HCT116 (cell line): ENCODE measurements around the gene ITGB7. TPM values are rescaled to one million over a fixed set of nuclear protein-coding genes. Genes with fewer than 3 reads are reported as not detected.

Experiments
- ATAC-seq: fragments of 200-7000 bp; cut with Tn5 transposase; 2 replicates; pipeline ENCODE4 v1.9.1; 2020; ENCODE audit warnings: mild to moderate bottlenecking, moderate library complexity
- BruUV-seq: library from RNA; stranded (reverse); fragments of 400-500 nt; replicated peaks from 2 replicates; lab custom pipeline; 2021; lab: Mats Ljungman, UMichigan
- CTCF ChIA-PET: fragments of 300-600 bp; sonication (Branson Sonifier 250); formaldehyde crosslinking; loops from one replicate; lab custom pipeline; 2021; ENCODE audit warnings: antibody characterized with exemption; lab: Charles Lee
- POLR2A ChIA-PET: fragments of 300-600, 350-600 bp; sonication (Branson Sonifier 250); formaldehyde crosslinking; loops from one replicate; lab custom pipeline; 2021; ENCODE audit warnings: antibody characterized with exemption; lab: Charles Lee
- RAD21 ChIA-PET, 2 experiments: fragments of 300-600 bp; sonication (Branson Sonifier 250); formaldehyde crosslinking; loops; one replicate each; lab custom pipeline; 2023; ENCODE audit warnings: low total read pairs in 2 of 2; ENCODE audit not compliant: uncharacterized antibody in 2 of 2, unreplicated experiment in 2 of 2, low non-redundant PET in 1 of 2; lab: Charles Lee
- DNase-seq: peaks from one replicate; pipeline ENCODE4 v3.0.0-alpha.2; 2010; ENCODE audit warnings: low read depth, low spot score
- H2AFZ ChIP-seq: fragments of 200-600 bp; shearing (Covaris generic), sonication (generic); 2 replicates; pipeline ENCODE4 v1.6.1; 2017; ENCODE audit warnings: low read depth, mixed run types, mixed read lengths, antibody characterized with exemption, low read length; ENCODE audit not compliant: poor library complexity, severe bottlenecking
- H3K27ac ChIP-seq: 2 replicates; pipeline ENCODE4 v1.5.1; 2012; ENCODE audit warnings: low read depth, low read length
- H3K27me3 ChIP-seq: fragments of 200-600 bp; sonication (generic); 2 replicates; pipeline ENCODE4 v1.6.1; 2016; ENCODE audit warnings: mixed run types, low read length, mixed read lengths; ENCODE audit not compliant: insufficient read depth
- H3K36me3 ChIP-seq, 2 experiments: fragments of 200-500 bp in 1 of 2; fragments of 200-600 bp in 1 of 2; sonication (Bioruptor generic) in 1 of 2; sonication (generic) in 1 of 2; 2 replicates each; pipeline versions ENCODE4 v1.5.1 to v1.6.1; 2014 to 2016; ENCODE audit warnings: low read length in 2 of 2, inconsistent platforms in 1 of 2, mixed read lengths in 1 of 2, mixed run types in 1 of 2; ENCODE audit not compliant: insufficient read depth in 2 of 2, control insufficient read depth in 1 of 2
- H3K4me1 ChIP-seq, 2 experiments: fragments of 200-600 bp in 1 of 2; sonication (generic) in 1 of 2; 2 replicates each; pipeline versions ENCODE4 v1.5.1 to v1.6.1; 2012 to 2017; ENCODE audit warnings: low read length in 2 of 2, inconsistent platforms in 1 of 2, mild to moderate bottlenecking in 1 of 2, mixed read lengths in 1 of 2, mixed run types in 1 of 2, moderate library complexity in 1 of 2; ENCODE audit not compliant: insufficient read depth in 2 of 2, control insufficient read depth in 1 of 2
- H3K4me2 ChIP-seq: fragments of 200-600 bp; sonication (generic); 2 replicates; pipeline ENCODE4 v1.6.1; 2017; ENCODE audit warnings: mixed run types, low read length, mixed read lengths
- H3K4me3 ChIP-seq, 2 experiments: fragments of 200-600 bp in 1 of 2; sonication (generic) in 1 of 2; replicated peaks in 1 of 2; 2 replicates each; pipeline ENCODE4 v1.5.1; 2011 to 2016; ENCODE audit warnings: low read length in 2 of 2, control low read depth in 1 of 2, low read depth in 1 of 2, mild to moderate bottlenecking in 1 of 2, mixed read lengths in 1 of 2, mixed run types in 1 of 2
- H3K79me2 ChIP-seq: fragments of 200-600 bp; sonication (generic); 2 replicates; pipeline ENCODE4 v1.6.1; 2017; ENCODE audit warnings: mild to moderate bottlenecking, mixed run types, low read length, moderate library complexity, mixed read lengths; ENCODE audit not compliant: insufficient read depth
- H3K9ac ChIP-seq: fragments of 200-600 bp; sonication (generic); 2 replicates; pipeline ENCODE4 v1.6.1; 2016; ENCODE audit warnings: low read length, mixed read lengths
- H3K9me2 ChIP-seq: fragments of 200-600 bp; sonication (generic), shearing (Covaris generic); 2 replicates; pipeline ENCODE4 v1.6.1; 2017; ENCODE audit warnings: mixed run types, mild to moderate bottlenecking, moderate library complexity; ENCODE audit not compliant: insufficient read depth
- H3K9me3 ChIP-seq, 2 experiments: fragments of 200-500 bp in 1 of 2; fragments of 200-600 bp in 1 of 2; sonication (Bioruptor generic) in 1 of 2; sonication (generic) in 1 of 2; 2 replicates each; pipeline ENCODE4 v1.6.1; 2014 to 2017; ENCODE audit warnings: low read length in 2 of 2, mixed read lengths in 2 of 2, inconsistent platforms in 1 of 2, low read depth in 1 of 2, mild to moderate bottlenecking in 1 of 2, mixed run types in 1 of 2, moderate library complexity in 1 of 2; ENCODE audit not compliant: control insufficient read depth in 1 of 2, insufficient read depth in 1 of 2
- H4K20me1 ChIP-seq: fragments of 200-600 bp; sonication (generic), shearing (Covaris generic); 2 replicates; pipeline ENCODE4 v1.6.1; 2017; ENCODE audit warnings: mixed run types, mild to moderate bottlenecking, moderate library complexity; ENCODE audit not compliant: insufficient read depth
- CEBPB ChIP-seq: IDR thresholded peaks from 2 replicates; pipeline ENCODE4 v1.6.1; 2012; ENCODE audit warnings: low read depth
- CTCF ChIP-seq, 3 experiments: fragments of 200-600 bp in 1 of 3; sonication (generic) in 1 of 3; IDR thresholded peaks in 2 of 3; conservative IDR thresholded peaks in 1 of 3; 2 replicates each; pipeline ENCODE4 v1.5.1; 2012 to 2017; ENCODE audit warnings: low read depth in 2 of 3, low read length in 2 of 3, antibody characterized with exemption in 1 of 3, borderline replicate concordance in 1 of 3, control low read depth in 1 of 3, mild to moderate bottlenecking in 1 of 3, mixed read lengths in 1 of 3, mixed run types in 1 of 3, moderate library complexity in 1 of 3; ENCODE audit not compliant: insufficient read depth in 1 of 3
- EZH2 ChIP-seq: fragments of 200-600 bp; sonication (generic); IDR thresholded peaks from 2 replicates; pipeline ENCODE4 v1.6.1; 2017; ENCODE audit warnings: antibody characterized with exemption, mixed run types
- EZH2phosphoT487 ChIP-seq: fragments of 200-600 bp; IDR thresholded peaks from 2 replicates; pipeline ENCODE4 v1.6.1; 2018; ENCODE audit warnings: antibody characterized with exemption, borderline replicate concordance
- FOSL1 ChIP-seq: IDR thresholded peaks from 2 replicates; pipeline ENCODE4 v1.6.1; 2012; ENCODE audit warnings: low read depth
- MAX ChIP-seq: IDR thresholded peaks from 2 replicates; pipeline ENCODE4 v1.6.1; 2012
- RAD21 ChIP-seq: IDR thresholded peaks from 2 replicates; pipeline ENCODE4 v1.6.1; 2012; ENCODE audit warnings: low read depth, mild to moderate bottlenecking
- REST ChIP-seq: IDR thresholded peaks from 2 replicates; pipeline ENCODE4 v1.6.1; 2012; ENCODE audit warnings: low read depth
- SIN3A ChIP-seq: IDR thresholded peaks from 2 replicates; pipeline ENCODE4 v1.6.1; 2012; ENCODE audit warnings: low read depth
- SP1 ChIP-seq: IDR thresholded peaks from 2 replicates; pipeline ENCODE4 v1.6.1; 2012; ENCODE audit warnings: low read depth
- TCF7L2 ChIP-seq: IDR thresholded peaks from 2 replicates; pipeline ENCODE4 v1.7.0; 2011; ENCODE audit warnings: borderline replicate concordance, inconsistent platforms; ENCODE audit not compliant: insufficient read depth, insufficient read length; ENCODE audit errors: extremely low read depth
- YY1 ChIP-seq: IDR thresholded peaks from 2 replicates; pipeline ENCODE4 v1.6.1; 2011; ENCODE audit warnings: low read length, low read depth, moderate library complexity, mild to moderate bottlenecking; ENCODE audit not compliant: insufficient replicate concordance; ENCODE audit errors: extremely low read depth
- ZFX ChIP-seq: fragments of 450-650 bp; IDR thresholded peaks from 2 replicates; pipeline ENCODE4 v1.6.1; 2017
- intact Hi-C: fragments of 100-400 bp; cut with micrococcal nuclease; formaldehyde crosslinking; loops from 2 replicates; pipeline ENCODE4 v1.10.0; 2022
- total RNA-seq: library from RNA; stranded (reverse); gene quantifications from one replicate; pipeline ENCODE4 v1.2.1, GENCODE V29; 2021; ENCODE audit not compliant: unreplicated experiment

Gene ITGB7
- total RNA-seq, 1 experiment from 2014 or later, result 1.9 TPM

GRCh38 chr12:53185582-53186153 is 21.4 kb downstream of the ITGB7 start:
- Histone ChIP-seq H3K27ac (no peak overlapping the region), H3K9ac (no peak overlapping the region), H3K4me2 (no peak overlapping the region), H3K27me3 (no peaks in the 10 kb centered on the region), H3K4me1 (peaks cover 11 to 18% of the 10 kb centered on the region in 2 experiments), H3K9me3 (no peaks in the 10 kb centered on the region), H3K9me2 (no peaks in the 10 kb centered on the region), H2AFZ (no peak overlapping the region), H4K20me1 (no peaks in the 10 kb centered on the region), H3K4me3 (no peak overlapping the region), H3K36me3 (peaks cover 47 to 52% of the 10 kb centered on the region in 2 experiments; a peak in 3 of 4 replicates), H3K79me2 (peaks cover 34% of the 10 kb centered on the region)
- DNase-seq, result no peak
- ATAC-seq, result no peak
- POLR2A ChIA-PET, result no interaction called here
- intact Hi-C loops, result no loop called here
- CTCF ChIA-PET, result interaction anchor here (0.6 to 1.5 kb wide), 2 partner anchors 11 to 91 kb away, joined by 3 to 5 read pairs; no protein-coding TSS in a partner anchor
- RAD21 ChIA-PET, result no interaction called here
- BruUV-seq, result no TSS peak
- TF ChIP-seq MAX (no peak), CTCF (IDR thresholded peaks at IDR 0.05 in 2 of 3, conservative IDR thresholded peaks at IDR 0.05 in 1 of 3; ENCODE audit: borderline replicate concordance in 1 of 3, insufficient read depth in 1 of 3, low read depth in 2 of 3, low read length in 2 of 3) (peak; percentile 9 to 23 (median 16); a peak in 3 of 6 replicates), RAD21 (0 out of 2 replicates have a peak, but pooled peaks have one; percentile 17), SIN3A (no peak), EZH2 (no peak)

GRCh38 chr12:53184828-53185227 is 22.2 kb downstream of the ITGB7 start:
- BruUV-seq, result no TSS peak
- H3K4me3 ChIP-seq, result no peak overlapping the region
- peaks cover 34% of the 10 kb centered on the region for H3K79me2 ChIP-seq
- H3K27me3 ChIP-seq, result no peaks in the 10 kb centered on the region
- DNase-seq (no peak), ATAC-seq (no peak)
- H3K9me2 ChIP-seq, result no peaks in the 10 kb centered on the region
- no peaks in the 10 kb centered on the region for H4K20me1 ChIP-seq
- H3K27ac ChIP-seq, result no peak overlapping the region
- CTCF ChIA-PET, result interaction anchor here (1.5 kb wide), 1 partner anchor 10 kb away, joined by 5 read pairs; no protein-coding TSS in a partner anchor
- H3K4me2 ChIP-seq, result no peak overlapping the region
- H3K9ac ChIP-seq, result no peak overlapping the region
- RAD21 ChIA-PET, result no interaction called here
- intact Hi-C loops, result no loop called here
- H2AFZ ChIP-seq, result no peak overlapping the region
- POLR2A ChIA-PET, result no interaction called here
- H3K4me1 ChIP-seq, result peaks cover 8 to 16% of the 10 kb centered on the region in 2 experiments
- no peaks in the 10 kb centered on the region for H3K9me3 ChIP-seq
- H3K36me3 ChIP-seq, result peaks cover 47 to 52% of the 10 kb centered on the region in 2 experiments; a peak in 3 of 4 replicates
- TF ChIP-seq SIN3A, result no peak
- TF ChIP-seq ZFX, result no peak
- no peak for TF ChIP-seq CEBPB
- no peak for TF ChIP-seq REST
- no peak for TF ChIP-seq FOSL1
- TF ChIP-seq EZH2phosphoT487, result no peak
- TF ChIP-seq YY1, result no peak
- no peak for TF ChIP-seq TCF7L2
- no peak for TF ChIP-seq SP1
- TF ChIP-seq MAX, result no peak
